Glomerular visceral epithelial cell (primary cell): Measurements from ENCODE around the gene TMEM182.

ENCODE experiments used
- DNase-seq: peaks from one replicate; pipeline ENCODE4 v3.0.0-alpha.2; 2016; ENCODE audit errors: extremely low spot score

The TMEM182 gene

GRCh38 chr2:102768253-102768652 lies 6.4 kb downstream of the TMEM182 start:
- DNase-seq: no peak

DNA sequence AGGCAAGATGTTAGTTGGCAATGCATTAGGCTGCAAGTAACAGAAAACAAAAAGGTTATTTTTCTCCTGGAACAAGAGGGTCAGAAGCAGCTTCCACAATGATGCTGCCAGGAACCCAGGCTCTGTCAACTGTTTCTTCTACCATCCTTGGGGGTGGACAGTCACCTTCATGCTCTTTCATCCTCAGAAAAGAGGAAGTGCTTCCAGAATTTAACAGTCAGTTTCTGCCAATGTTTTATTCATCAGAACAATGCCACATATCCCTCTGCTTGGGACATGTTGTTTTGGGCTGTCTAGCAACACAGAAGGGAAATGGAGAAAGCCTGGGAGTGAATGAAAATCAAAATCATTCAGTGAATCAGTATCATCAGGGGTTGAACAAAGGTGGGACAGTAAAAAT lies 7.1 kb downstream of the TMEM182 start:
- DNase-seq: no peak

DNA sequence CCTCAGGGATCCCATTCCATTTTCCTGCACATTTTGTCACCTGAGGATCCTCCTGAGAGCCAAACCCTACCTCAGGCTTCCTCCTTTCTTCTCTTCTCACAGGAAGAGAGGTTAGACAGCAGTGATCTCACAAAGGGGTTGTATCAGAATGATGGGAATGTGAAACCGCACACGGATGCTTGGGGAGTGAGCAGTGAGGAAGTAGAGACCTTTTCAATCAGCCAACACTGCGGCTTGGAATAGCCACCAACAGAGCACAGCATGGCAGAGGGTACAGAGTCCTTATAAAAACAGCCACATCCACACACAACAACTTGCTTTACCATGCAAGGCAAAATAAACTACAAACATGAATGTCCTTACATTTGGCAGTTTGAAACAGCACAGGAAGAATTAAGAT lies 8.7 kb downstream of the TMEM182 start:
- DNase-seq: no peak

DNA sequence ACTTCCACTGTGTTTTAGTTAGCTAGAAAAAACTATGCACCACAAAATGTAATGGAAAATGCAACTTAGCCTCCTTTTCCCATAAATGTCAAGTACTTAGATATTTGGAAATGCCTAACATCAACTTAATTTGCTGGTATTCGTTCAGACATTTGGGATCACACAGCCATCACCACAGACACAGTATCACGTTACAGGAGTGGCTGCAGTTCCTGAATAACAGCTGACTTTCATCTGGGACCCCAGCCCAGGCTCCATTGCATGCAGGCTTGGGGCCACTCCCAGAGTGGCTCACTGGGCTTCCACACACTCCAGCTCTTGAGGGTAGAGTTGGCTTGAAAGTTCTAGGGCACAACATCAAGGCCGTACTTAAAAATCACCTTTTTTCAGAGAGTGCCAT lies 9.3 kb downstream of the TMEM182 start:
- DNase-seq: no peak

DNA sequence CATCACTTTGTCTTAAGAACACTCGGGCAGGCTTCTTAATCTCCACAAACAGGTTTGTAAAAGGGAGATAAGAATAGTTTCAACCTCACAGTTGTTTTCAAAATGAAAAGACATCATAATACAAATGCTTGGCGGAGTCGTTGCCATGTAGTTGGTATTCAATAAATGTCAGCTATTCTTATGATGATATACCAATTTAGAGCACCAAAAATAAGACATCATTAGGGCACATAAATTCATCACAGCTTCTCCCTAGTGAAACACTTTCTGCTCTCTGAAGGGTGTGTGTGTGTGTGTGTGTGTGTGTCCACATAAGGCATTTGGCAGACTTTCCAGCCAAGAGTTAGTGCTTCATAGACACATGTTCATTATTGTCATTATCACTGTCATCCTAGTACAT lies 10.8 kb downstream of the TMEM182 start:
- DNase-seq: no peak

DNA sequence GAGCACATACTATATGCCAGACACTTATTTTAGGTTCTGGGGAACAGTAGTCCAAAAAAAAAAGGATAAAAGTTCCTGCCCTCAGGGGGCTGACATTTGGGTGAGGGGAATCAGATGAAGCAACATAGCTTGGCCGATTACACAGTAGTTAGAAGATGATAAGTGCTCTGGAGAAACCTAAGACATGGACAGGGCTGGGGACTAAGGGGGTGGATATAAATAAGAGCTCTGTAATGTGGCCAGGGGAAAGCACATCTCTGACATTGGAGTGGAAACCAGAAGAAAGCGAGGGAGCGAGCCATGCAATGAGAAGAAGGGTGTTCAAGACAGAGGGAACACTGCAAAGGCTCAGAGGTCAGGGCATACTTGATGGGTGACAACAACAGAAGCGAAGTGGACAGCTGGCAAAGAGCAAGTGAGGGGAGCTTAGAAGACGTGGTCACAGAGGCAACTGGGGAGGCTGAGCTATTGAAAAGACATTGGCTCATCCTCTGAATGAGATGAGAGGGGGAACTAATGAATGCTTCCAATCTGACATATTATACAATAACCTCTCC lies 11.4 kb downstream of the TMEM182 start:
- no peak for DNase-seq

DNA sequence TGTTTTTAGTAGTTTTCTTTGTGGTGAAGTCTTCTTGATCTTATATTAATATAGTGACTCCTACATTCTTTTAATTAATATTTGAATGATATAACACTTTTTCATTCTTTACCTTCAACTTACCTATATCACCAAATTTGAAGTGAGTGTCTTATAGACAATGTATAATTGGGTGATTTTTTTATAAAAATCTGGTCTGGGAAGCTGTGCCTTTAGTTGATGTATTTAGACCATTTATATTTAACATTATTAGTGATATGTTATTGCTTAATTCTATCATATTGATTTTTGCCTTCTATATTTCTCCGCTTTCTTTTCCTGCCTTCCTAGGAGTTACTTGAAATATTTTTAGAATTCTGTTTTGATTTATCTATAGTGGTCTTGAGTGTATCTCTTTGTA lies 16.4 kb downstream of the TMEM182 start:
- no peak for DNase-seq

GRCh38 chr2:102780467-102780866 lies 18.6 kb downstream of the TMEM182 start:
- DNase-seq: no peak

DNA sequence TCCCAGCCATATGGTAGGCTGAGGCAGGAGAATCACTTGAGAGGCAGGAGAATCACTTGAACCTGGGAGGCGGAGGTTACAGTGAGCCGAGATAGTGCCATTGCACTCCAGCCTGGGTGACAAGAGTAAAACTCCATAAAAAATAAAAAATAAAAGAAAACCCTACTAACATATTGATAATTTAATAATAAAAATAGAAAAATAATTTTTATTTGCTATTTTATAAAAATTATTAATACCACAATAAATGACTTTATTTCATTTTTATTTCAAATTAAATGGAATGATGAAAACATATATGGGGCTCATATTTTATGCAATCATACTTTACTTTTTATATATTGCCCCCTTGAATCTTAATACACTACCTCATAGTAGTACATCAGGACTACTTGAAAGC lies 20.4 kb downstream of the TMEM182 start:
- DNase-seq: no peak

DNA sequence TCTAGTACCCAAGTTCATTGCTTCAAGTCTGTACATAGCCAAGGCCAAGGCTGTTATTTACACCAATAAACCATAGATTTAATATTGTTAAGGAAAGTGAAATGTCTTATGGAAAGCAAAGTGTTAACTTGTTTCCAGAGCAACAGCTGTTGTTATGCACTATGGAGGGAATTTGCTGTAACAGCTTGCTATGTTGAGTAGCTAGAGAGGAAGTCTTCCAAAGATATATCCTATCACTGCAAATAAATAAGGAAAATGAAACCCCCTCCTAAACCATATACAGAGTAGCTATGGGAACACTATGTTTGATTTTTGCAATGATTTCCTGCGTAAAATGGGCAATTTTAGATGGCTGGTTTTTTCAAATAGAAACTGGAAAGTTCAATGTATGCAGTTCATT lies 21.1 kb downstream of the TMEM182 start:
- DNase-seq: no peak

DNA sequence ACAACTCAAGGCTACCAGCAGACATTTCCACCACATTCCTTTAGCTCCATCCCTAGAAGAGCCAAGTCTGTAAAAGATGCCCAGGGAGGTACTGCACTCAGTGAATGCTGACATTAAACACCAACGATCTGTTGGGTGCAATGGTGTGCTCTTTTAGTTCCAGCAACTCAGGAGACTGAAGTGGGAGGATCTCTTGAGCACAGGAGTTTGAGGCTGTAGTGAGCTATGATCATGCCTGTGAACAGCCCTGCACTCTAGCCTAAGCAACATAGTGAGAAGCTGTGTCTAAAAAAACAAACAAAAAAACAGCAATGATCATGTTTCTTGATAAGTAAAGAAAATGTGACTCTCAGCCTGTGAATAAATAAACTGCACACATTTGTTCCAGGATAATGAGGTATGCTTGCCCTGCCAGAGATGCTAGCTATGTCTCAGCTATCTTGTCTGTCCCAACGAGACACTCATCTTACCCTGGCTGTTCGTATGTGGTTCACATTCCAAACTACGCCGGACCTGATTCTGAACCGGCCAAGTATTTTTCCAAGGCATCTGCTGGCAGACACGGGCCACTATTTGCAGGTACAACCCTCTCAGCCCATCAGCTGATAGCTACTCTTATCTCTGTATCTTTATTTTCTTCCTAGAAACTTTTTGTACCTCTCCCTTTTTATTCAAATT lies 21.8 kb downstream of the TMEM182 start:
- no peak for DNase-seq

DNA sequence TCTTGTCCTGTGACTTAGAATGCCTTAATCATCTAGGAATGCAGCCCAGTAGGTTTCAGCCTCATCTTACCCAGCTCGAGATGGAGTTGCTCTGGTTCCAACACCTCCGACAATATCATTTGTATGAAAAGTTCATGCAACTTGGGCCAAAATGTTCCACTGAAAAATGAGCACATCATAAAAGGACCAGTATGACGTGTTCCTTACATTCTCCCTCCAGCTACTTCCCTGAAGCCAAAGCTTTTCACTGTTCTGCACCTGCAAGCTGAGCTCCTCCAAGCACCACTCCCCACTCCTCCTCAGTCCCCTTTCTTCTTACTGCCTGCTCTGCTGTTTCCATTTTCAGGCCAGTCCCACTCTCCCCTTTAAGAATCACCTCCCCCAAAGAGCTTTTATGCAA lies 23.1 kb downstream of the TMEM182 start:
- DNase-seq: no peak

DNA sequence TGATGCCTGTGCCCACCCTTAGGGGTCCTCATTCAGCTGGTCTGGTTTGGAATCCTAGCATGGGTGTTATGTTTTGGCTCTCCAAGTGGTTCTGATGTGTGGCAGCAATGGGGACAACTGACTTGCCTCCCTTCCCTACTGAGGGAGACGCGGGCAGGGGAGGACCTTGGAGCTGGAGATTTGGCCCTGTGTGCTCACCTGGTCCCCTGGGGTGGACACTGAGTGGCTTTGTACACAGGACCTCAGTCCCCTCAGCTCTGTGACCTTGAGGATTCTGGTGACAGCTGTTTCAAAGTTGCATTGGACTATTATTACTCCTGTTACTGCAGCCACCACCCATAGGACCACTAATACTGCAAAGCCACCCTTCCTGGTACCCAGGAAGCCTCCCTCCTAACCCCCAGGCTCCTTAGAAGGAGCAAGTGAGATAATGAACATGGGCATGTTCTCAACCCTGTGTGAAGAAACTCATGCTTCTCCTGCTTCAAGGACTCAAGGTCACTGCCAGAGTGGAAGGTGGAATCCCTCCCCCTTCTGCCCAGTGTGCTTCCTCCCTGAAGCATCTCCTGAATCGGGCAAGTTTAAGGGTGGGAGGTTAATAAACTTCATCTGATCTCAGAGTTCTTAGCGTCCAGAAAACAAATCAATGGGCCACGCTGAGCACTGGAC lies 26.5 kb downstream of the TMEM182 start:
- no peak for DNase-seq

- DNase-seq: no peak
Measured at GRCh38 chr2:102788885-102789260, 27.0 kb downstream of the TMEM182 start.

DNA sequence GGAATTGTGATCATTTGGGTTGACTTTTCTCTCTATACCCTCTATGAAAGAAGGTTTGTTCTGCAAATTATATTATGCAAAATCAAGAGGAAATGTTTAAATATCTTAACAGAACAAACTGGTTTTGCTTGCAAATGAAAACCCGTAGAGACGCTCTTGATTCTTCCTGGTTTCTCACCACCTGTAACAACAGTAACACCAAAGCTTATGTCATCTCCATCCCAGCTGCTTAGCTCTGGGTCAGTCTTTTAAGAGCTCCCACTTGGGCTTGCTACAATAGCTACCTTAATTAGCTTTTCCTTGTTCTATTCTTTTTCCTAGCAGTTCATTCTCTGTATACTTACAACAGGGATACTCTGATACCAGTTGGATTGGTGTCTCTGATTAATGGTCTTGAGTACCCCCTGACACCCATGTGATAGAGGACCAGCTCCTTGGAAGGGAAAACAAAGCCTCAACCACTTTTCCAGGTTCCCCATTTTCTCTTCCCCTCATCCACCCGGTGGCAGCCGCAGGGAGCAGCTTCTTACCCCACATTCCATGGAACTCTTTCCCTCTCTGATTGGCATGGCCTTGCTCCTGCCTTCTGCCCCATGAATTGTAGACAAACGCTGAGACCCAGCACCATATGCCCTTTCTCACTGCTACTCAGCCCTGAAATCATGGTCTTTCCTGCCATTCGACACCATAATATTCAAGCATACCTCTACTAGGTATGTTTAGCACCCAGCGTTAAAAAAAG lies 27.7 kb downstream of the TMEM182 start:
- no peak for DNase-seq

DNA sequence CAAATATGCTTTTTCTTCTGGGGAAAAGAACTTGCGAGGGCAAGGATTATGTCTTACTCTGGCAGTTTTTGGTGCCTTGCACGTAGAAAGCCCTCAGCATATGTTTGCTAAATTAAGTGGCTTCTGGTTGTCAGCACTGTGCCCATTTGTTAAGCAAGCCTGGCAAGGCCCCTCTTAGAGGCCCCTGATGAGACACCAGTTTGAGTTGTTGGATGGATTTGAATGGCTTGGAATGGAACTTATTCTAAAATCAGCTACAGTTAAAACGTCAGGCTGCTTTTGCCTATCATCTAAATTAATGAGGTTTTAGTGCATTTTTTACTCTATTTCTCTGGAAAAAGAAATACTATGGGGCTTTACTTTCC lies 28.2 kb downstream of the TMEM182 start:
- no peak for DNase-seq

DNA sequence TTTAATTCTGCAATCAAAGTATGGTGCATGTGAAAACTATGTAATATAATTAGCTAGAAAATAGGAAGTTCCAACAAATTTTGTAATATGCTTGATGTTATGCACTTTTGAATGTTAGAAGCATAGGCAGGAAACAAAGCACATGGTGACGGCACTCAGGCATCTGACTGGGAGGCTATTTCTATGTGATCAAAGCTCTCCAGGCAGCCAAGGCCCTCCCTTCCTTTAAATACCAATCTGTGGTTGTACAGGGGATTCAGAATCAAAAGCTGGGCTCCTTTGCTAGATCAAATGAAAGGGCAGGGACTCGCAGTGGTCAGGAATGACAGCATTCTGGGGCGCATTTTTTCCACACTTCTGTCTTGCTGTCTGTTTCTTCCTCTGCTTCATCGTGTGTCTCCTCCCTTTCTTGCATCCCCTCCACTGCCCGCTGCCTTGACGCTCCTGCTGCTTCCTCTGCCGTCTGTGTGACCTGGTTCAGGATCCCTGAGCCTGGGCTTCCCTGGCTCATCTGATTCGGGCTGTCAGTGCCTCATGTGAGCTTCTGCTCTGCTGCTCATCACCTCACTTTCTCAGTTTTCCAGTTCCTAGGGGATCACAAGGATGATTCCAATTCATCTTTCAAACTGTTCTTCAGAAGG lies 30.9 kb downstream of the TMEM182 start:
- DNase-seq: no peak

DNA sequence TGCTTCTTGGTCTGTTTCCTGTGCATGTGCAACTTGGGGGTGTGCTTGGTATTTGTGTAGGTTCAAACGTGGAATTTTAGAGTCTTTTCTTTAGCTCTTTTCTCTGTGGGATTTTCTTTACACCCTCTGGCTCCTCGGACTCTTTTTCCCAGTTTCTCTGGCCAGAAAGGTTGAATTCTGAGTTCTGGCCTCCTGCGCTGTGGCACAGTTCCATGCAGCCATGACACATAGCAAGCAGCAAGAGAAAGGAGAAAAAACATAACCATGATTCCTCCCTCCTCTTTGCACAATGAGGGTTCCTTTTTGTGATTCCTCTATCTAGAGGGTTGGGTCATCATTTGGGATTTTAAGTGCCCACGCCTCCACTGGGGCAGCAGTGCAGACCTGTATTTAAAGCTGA lies 33.8 kb downstream of the TMEM182 start:
- no peak for DNase-seq

GRCh38 chr2:102796337-102796736 lies 34.5 kb downstream of the TMEM182 start:
- DNase-seq: no peak

- no peak for DNase-seq
Measured at GRCh38 chr2:102797486-102797885, 35.7 kb downstream of the TMEM182 start.

DNA sequence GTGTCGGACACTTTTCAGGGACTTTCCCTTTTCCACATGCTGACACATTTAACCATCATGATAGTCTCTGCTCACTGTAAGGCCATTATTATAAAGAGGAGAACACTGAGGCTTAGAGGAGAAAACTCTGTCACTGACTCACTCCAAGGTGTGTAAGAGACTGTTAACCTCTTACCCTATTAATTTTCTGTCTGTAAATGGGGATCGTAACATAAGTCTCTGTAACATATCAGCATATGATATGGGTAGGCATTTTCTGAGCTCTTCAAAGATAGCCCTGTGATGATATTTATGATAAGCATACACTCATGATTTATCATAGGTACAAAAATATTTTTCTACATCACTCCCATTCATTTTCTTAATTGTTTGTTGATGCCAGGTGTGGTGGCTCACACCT lies 36.4 kb downstream of the TMEM182 start:
- DNase-seq: no peak

DNA sequence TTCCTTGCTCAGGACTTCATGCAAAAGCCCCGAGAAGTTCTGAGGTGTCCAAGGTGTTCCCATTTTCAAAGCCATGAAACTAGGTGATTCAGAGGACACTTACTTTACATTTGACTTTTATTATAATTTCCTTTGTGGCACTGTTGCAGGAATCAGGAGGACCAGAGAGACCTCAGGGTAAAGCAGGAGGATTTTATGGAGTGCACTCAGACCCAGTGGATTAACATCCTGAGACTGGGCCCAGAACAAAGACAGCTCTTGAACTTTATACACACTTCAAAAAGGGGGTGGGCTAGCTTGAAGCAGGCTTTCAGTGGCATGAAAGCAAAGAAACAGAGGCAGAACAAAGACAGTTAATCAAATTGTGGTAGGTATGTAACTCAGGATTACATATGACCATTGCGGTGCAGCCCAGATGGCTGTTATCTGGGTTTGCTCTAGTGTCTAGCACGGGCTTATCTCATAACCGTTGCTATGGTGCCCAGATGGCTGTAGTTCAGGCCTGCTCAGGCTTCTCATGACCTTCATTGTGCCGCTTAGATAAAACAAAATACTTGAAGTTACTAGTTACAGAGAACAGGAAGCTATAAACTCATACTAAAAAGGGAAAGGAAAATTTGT lies 39.4 kb downstream of the TMEM182 start:
- DNase-seq: no peak
